Fibroblast of lung (primary cell): Measurements from ENCODE around the gene ZNF407.

Experiments
- CTCF ChIP-seq, 2 donors: IDR thresholded peaks in 1 of 2; conservative IDR thresholded peaks in 1 of 2; 1 replicate in 1 of 2; 2 replicates in 1 of 2; pipeline ENCODE4 v1.5.1; 2011 to 2012; ENCODE audit warnings: low read length in 2 of 2, control low read depth in 1 of 2, inconsistent platforms in 1 of 2, low read depth in 1 of 2, mild to moderate bottlenecking in 1 of 2
- EZH2 ChIP-seq: IDR thresholded peaks from 2 replicates; pipeline ENCODE4 v1.5.1; 2012; ENCODE audit warnings: low read length, control low read depth, mild to moderate bottlenecking; ENCODE audit errors: missing control alignments

- TF ChIP-seq CTCF (conservative IDR thresholded peaks at IDR 0.05 in 1 of 2, IDR thresholded peaks at IDR 0.05 in 1 of 2; ENCODE audit: low read depth in 1 of 2, low read length in 2 of 2), result no peak
- no peak for TF ChIP-seq EZH2
Measured at GRCh38 chr18:74766251-74766650, 168.6 kb downstream of the ZNF407 start.
